Panc1 (cell line): ENCODE results near the gene IL36B. TPM values are rescaled to one million over a fixed set of nuclear protein-coding genes. Genes with fewer than 3 reads are reported as not detected.

Source experiments
- ATAC-seq: fragments of 200-7000 bp; cut with Tn5 transposase; 2 replicates; pipeline ENCODE4 v1.9.1; 2020; ENCODE audit warnings: mild to moderate bottlenecking, moderate library complexity
- BruUV-seq: library from RNA; stranded (reverse); fragments of 400-500 nt; replicated peaks from 2 replicates; lab custom pipeline; 2021; lab: Mats Ljungman, UMichigan
- CTCF ChIA-PET: fragments of 300-600 bp; sonication (Branson Sonifier 250); formaldehyde crosslinking; loops from one replicate; lab custom pipeline; 2022; ENCODE audit warnings: antibody characterized with exemption; lab: Charles Lee
- POLR2A ChIA-PET: fragments of 300-600 bp; sonication (Branson Sonifier 250); formaldehyde crosslinking; loops from one replicate; lab custom pipeline; 2022; ENCODE audit warnings: antibody characterized with exemption; lab: Charles Lee
- DNase-seq: peaks from one replicate; pipeline ENCODE4 v3.0.0-alpha.2; 2010; ENCODE audit warnings: low read depth, low spot score
- H3K27ac ChIP-seq: 2 replicates; pipeline ENCODE4 v1.5.1; 2011; ENCODE audit warnings: mild to moderate bottlenecking, low read length, inconsistent platforms
- H3K27me3 ChIP-seq: fragments of 200-500 bp; sonication (Bioruptor generic); 2 replicates; pipeline ENCODE4 v1.6.0; 2014; ENCODE audit warnings: low read length, inconsistent platforms; ENCODE audit not compliant: control insufficient read depth, insufficient read depth
- H3K36me3 ChIP-seq: fragments of 200-500 bp; sonication (Bioruptor generic); 2 replicates; pipeline ENCODE4 v1.5.1; 2014; ENCODE audit warnings: inconsistent platforms, mild to moderate bottlenecking, low read length, moderate library complexity; ENCODE audit not compliant: control insufficient read depth, insufficient read depth
- H3K4me1 ChIP-seq: 2 replicates; pipeline ENCODE4 v1.5.1; 2011; ENCODE audit warnings: inconsistent platforms, mild to moderate bottlenecking, low read length, moderate library complexity; ENCODE audit not compliant: control insufficient read depth, insufficient read depth
- H3K4me3 ChIP-seq, 2 experiments: 2 replicates each; pipeline ENCODE4 v1.5.1; 2011 to 2012; ENCODE audit warnings: low read depth in 2 of 2, low read length in 2 of 2, mild to moderate bottlenecking in 2 of 2, inconsistent platforms in 1 of 2, moderate library complexity in 1 of 2
- H3K9me3 ChIP-seq: fragments of 200-500 bp; sonication (Bioruptor generic); 2 replicates; pipeline ENCODE4 v1.5.1; 2014; ENCODE audit warnings: low read depth, mild to moderate bottlenecking, inconsistent platforms, low read length, moderate library complexity; ENCODE audit not compliant: control insufficient read depth, insufficient read depth
- CTCF ChIP-seq: fragments of 450-650 bp; IDR thresholded peaks from 2 replicates; pipeline ENCODE4 v1.5.1; 2017; ENCODE audit warnings: mild to moderate bottlenecking
- POLR2AphosphoS5 ChIP-seq: IDR thresholded peaks from 2 replicates; pipeline ENCODE4 v1.6.1; 2012; ENCODE audit warnings: mild to moderate bottlenecking, low read depth, low read length, moderate library complexity
- REST ChIP-seq, 2 experiments: IDR thresholded peaks; 2 replicates each; pipeline ENCODE4 v1.6.1; 2011 to 2012; ENCODE audit warnings: low read depth in 2 of 2, control low read depth in 1 of 2, low read length in 1 of 2, mild to moderate bottlenecking in 1 of 2, moderate library complexity in 1 of 2; ENCODE audit not compliant: insufficient read depth in 1 of 2
- SIN3A ChIP-seq: IDR thresholded peaks from 2 replicates; pipeline ENCODE4 v1.6.1; 2012; ENCODE audit warnings: low read depth, mild to moderate bottlenecking, low read length, moderate library complexity, borderline replicate concordance; ENCODE audit not compliant: insufficient read depth
- TCF7L2 ChIP-seq: IDR thresholded peaks from 2 replicates; pipeline ENCODE4 v1.6.1; 2011; ENCODE audit warnings: mild to moderate bottlenecking, low read depth, low read length, inconsistent platforms
- in situ Hi-C: cut with HindIII; loops from 2 replicates; pipeline ENCODE4 v1.10.0; 2016; ENCODE audit warnings: low sequenced_read_pairs, low pct_unique_long_range_greater_than_20kb
- intact Hi-C: fragments of 100-400 bp; cut with micrococcal nuclease; formaldehyde crosslinking; loops from one replicate; pipeline ENCODE4 v1.10.0; 2022; ENCODE audit not compliant: unreplicated experiment
- total RNA-seq: library from RNA; stranded (reverse); gene quantifications from one replicate; pipeline ENCODE4 v1.2.1, GENCODE V29; 2021; ENCODE audit not compliant: unreplicated experiment

The IL36B gene
- total RNA-seq, 1 experiment from 2014 or later = not detected

- Histone ChIP-seq H3K27ac (no peak overlapping the region), H3K4me1 (no peaks in the 10 kb centered on the region), H3K9me3 (no peaks in the 10 kb centered on the region), H3K4me3 (no peak overlapping the region), H3K27me3 (peaks cover 10% of the 10 kb centered on the region), H3K36me3 (no peaks in the 10 kb centered on the region)
- no peak for ATAC-seq
- no peak for DNase-seq
- intact Hi-C loops (loop anchor here (5.0 kb wide), 1 partner anchor 119 kb away; no protein-coding TSS in a partner anchor), in situ Hi-C loops (no loop called here)
- ChIA-PET CTCF (interaction anchor here (0.5 kb wide), 1 partner anchor 50 kb away, joined by 3 read pairs; no protein-coding TSS in a partner anchor), POLR2A (no interaction called here)
- TF ChIP-seq TCF7L2 (no peak), CTCF (no peak), SIN3A (no peak), POLR2AphosphoS5 (no peak), REST (IDR thresholded peaks at IDR 0.05; ENCODE audit: insufficient read depth in 1 of 2, low read depth in 2 of 2, low read length in 1 of 2) (no peak)
- no TSS peak for BruUV-seq
These were observed 30.6 kb upstream of the IL36B start for GRCh38 chr2:113083296-113083695.

GRCh38 chr2:113081488-113082210 lies 29.0 kb upstream of the IL36B start:
- no peak overlapping the region for H3K27ac ChIP-seq
- intact Hi-C loops = loop anchor here (5.0 kb wide), 1 partner anchor 121 kb away; no protein-coding TSS in a partner anchor
- no peaks in the 10 kb centered on the region for H3K4me1 ChIP-seq
- no peaks in the 10 kb centered on the region for H3K36me3 ChIP-seq
- TF ChIP-seq POLR2AphosphoS5 (no peak), REST (IDR thresholded peaks at IDR 0.05; ENCODE audit: insufficient read depth in 1 of 2, low read depth in 2 of 2, low read length in 1 of 2) (no peak), CTCF (no peak), SIN3A (no peak), TCF7L2 (no peak)
- no peaks in the 10 kb centered on the region for H3K9me3 ChIP-seq
- ChIA-PET CTCF (no interaction called here), POLR2A (no interaction called here)
- H3K27me3 ChIP-seq = peaks cover 5% of the 10 kb centered on the region; the same call in 1 of the 2 replicates
- in situ Hi-C loops = no loop called here
- BruUV-seq = no TSS peak
- no peak for DNase-seq
- ATAC-seq = no peak
- H3K4me3 ChIP-seq = no peak overlapping the region
